Measurements from ENCODE around the gene ADAMTSL1.

ADAMTSL1 gene

DNA sequence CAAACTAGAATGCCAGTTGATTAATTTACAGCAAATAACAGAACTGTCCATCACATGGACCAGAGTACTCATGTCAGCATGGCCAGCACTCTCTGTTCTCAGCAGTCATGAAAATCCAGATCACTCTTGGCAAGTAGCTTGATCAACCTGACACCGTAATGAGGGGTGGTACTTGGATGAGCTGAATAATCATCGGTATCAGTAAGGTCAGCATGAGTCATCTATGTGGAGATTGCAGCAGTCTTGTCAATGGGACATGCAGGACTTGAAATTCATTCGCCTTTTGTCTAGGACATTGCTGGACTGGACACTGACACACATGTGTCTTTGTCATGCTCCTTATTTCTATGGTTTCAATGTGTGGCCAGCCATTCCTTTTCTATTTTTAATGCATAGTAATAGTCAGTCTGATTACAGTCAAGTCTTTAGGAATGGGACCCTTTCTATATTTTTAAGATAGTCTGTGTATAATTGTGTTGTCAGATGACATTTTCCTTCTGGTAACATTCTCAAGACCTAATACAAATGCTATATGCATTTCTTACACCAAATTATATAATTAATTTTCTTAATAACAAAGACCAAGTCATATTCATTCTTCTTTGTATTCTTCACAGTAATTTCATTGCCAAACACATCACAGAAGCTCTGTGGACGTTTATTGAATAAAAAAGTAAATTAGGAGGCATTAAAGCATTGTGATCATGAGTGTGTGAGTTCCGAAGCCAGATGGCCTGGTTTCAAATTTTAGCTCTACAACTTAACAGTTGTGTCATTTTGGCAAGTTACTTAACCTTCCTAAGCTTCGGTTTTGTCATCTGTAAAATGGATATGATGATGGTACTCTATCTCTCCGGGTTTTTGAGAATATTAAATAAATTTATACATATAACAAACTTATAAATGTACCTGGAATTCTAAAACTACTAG lies 57.4 kb downstream of the ADAMTSL1 start:
- DNase-seq (ENCODE audit: low read depth) = peak; percentile 5
- TF ChIP-seq, protein P1, sequence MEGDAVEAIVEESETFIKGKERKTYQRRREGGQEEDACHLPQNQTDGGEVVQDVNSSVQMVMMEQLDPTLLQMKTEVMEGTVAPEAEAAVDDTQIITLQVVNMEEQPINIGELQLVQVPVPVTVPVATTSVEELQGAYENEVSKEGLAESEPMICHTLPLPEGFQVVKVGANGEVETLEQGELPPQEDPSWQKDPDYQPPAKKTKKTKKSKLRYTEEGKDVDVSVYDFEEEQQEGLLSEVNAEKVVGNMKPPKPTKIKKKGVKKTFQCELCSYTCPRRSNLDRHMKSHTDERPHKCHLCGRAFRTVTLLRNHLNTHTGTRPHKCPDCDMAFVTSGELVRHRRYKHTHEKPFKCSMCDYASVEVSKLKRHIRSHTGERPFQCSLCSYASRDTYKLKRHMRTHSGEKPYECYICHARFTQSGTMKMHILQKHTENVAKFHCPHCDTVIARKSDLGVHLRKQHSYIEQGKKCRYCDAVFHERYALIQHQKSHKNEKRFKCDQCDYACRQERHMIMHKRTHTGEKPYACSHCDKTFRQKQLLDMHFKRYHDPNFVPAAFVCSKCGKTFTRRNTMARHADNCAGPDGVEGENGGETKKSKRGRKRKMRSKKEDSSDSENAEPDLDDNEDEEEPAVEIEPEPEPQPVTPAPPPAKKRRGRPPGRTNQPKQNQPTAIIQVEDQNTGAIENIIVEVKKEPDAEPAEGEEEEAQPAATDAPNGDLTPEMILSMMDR (IDR thresholded peaks at IDR 0.05; ENCODE audit: insufficient read depth, low read depth, low read length, missing control alignments) = no peak
- no peak overlapping the region for H3K4me3 ChIP-seq (ENCODE audit: low read length)

DNA sequence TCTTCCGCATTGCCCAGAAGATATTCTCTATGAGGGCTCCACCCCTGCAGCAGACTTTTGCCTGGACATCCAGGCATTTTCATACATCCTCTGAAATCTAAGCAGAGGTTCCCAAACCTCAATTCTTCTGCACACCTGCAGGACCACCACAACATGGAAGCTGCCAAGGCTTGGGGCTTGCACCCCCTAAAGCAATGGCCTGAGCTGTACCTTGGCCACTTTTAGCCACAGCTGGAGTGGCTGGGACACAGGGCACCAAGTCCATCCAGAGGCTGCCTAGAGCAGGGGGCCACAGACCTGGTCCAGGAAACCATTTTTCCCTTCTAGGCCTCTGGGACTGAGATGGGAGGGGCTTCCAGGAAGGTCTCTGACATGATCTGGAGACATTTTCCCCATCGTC lies 60.7 kb downstream of the ADAMTSL1 start:
- no peak for DNase-seq (ENCODE audit: low read depth)
- TF ChIP-seq, protein P1 (IDR thresholded peaks at IDR 0.05; ENCODE audit: insufficient read depth, low read depth, low read length, missing control alignments) = no peak

DNA sequence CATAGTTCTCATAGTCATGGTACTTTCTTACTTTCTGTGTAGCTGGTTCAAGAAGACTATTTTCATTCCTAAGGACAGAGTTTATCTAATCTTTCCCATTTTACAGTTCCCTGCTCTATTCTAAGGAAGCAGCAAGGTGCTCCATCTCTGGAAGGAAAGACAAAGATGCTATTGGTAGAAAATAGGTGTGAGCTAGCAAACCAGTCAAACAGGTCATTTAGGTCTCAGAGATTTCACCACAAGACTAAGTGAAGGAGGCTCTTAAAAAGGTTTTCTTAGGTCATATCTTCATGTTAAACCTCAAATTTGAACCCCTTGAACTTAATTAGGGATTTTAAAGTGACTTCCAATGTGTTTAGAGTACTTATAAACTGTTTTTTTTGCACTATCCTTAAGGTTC lies 62.6 kb downstream of the ADAMTSL1 start:
- TF ChIP-seq, protein P1 (IDR thresholded peaks at IDR 0.05; ENCODE audit: insufficient read depth, low read depth, low read length, missing control alignments) = no peak
- no peak overlapping the region for H3K4me3 ChIP-seq (ENCODE audit: low read length)
- DNase-seq (ENCODE audit: low read depth) = peak; percentile 54

More for the DNA sequence above, 60.7 kb downstream of the ADAMTSL1 start:
- H3K4me3 ChIP-seq (ENCODE audit: low read length) = no peak overlapping the region

DNA sequence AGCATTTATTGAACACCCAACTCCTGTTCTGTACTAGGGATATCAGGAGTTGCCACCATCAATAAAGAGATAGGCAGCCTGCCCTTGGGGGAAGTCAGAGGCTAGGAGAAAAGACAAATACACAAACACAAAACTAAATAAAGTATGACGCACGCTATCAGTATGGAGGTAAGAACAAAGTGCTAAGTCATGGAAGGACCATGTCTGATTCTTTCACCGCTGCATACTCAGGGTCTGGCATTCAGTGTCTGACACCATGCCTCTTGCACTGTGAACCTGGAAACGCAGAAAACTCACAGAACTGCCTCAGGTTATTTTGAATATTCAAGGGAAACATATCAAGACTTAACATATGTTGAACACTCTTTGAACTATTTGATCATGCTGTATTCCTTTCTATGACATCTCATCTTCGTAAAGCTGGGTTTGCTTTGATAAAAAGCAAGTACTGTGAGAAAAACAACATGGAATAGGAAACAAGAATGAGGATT lies 65.3 kb downstream of the ADAMTSL1 start:
- H3K4me3 ChIP-seq (ENCODE audit: low read length) = no peak overlapping the region
- DNase-seq (ENCODE audit: low read depth) = no peak

DNA sequence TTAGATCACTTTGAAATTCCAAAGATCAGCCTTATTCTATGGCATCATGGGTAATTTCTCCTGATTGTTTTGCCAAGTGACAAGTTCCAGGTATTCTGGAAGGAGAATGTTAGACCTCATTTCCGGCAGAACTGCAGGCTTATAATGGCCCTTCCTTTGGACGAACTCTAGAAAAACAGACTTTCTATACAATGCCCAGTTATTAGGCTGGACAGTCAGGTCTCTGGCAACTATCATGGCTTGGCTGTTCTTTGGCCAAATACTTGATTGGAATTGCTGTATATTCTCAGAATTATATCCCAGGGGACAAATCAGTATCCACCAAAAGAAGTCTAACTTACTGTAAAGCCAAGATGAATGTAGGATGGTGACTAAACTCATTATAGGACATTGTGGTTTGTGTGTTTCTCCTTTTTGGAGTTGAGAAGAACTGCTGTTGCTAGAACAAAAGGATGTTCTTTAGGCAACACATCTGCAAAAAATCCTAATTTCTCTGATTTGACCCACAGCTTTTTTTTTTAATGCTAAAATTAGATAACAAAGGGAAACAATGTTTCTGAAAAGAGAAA lies 69.0 kb downstream of the ADAMTSL1 start:
- no peak overlapping the region for H3K4me3 ChIP-seq (ENCODE audit: low read length)
- no peak for DNase-seq (ENCODE audit: low read depth)
- TF ChIP-seq, protein P1 (IDR thresholded peaks at IDR 0.05; ENCODE audit: insufficient read depth, low read depth, low read length, missing control alignments) = no peak

More for the DNA sequence above, 65.3 kb downstream of the ADAMTSL1 start:
- TF ChIP-seq, protein P1 (IDR thresholded peaks at IDR 0.05; ENCODE audit: insufficient read depth, low read depth, low read length, missing control alignments) = no peak

DNA sequence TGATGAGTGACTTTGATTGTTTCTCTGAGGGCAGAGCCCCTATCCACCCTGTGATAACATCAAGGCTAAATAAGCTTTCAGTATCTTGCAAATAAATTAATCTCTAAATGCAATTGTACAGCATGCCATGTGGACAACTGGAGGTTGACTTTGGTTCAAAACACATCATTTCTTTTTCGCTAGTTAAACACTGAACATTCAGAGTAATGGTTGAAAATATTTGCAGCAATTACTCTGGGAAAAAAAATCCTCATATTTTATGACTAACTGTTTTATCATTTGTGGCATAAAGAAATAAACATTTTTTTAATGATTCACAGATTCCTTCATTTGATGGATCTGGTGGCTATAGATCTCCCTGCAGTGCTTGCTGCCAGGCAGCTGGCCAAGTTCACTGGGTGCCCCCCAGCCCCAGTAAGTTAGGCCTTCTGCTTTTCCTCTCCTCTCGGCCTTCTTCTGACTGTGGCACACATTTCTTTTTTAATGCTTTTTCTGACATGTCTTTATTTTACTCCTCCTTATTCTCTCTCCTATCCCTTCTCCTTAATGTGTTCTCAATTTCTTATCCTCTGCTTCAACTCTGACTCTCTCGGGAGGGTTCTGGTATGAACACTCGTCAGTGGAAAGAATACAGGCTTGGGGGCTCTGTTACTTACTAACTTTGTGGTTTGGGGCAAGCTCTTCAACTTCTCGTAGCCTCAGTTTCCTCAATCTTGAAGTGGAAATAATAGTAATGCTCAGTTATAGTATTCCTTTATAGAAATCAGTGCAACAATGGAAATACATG lies 69.6 kb downstream of the ADAMTSL1 start:
- H3K4me3 ChIP-seq (ENCODE audit: low read length) = no peak overlapping the region
- DNase-seq (ENCODE audit: low read depth) = peak; percentile 32
- TF ChIP-seq, protein P1 (IDR thresholded peaks at IDR 0.05; ENCODE audit: insufficient read depth, low read depth, low read length, missing control alignments) = no peak
